K562 (cell line): ENCODE results near the gene OR2V2. TPM values are rescaled to one million over a fixed set of nuclear protein-coding genes. Genes with fewer than 3 reads are reported as not detected.
A peak's percentile ranks its signal among the peaks of the same experiment; 100 is the strongest.

Source experiments
- CTBP1 ChIP-seq: fragments of 450-650 bp; IDR thresholded peaks from 2 replicates; pipeline ENCODE4 v1.6.1; 2016; ENCODE audit warnings: borderline replicate concordance
- EHMT2 ChIP-seq: fragments of 450-650 bp; IDR thresholded peaks from 2 replicates; pipeline ENCODE4 v1.6.1; 2018; ENCODE audit warnings: antibody characterized with exemption
- HDAC1 ChIP-seq, 2 experiments: fragments of 450-650 bp; IDR thresholded peaks; 2 replicates each; pipeline ENCODE4 v1.6.1; 2016 to 2017; ENCODE audit warnings: inconsistent platforms in 1 of 2, mild to moderate bottlenecking in 1 of 2, moderate library complexity in 1 of 2
- HDAC3 ChIP-seq: fragments of 450-650 bp; IDR thresholded peaks from 2 replicates; pipeline ENCODE4 v1.6.1; 2018; ENCODE audit warnings: borderline replicate concordance, mild to moderate bottlenecking, moderate library complexity; ENCODE audit not compliant: partially characterized antibody
- HLTF ChIP-seq: fragments of 450-650 bp; IDR thresholded peaks from 2 replicates; pipeline ENCODE4 v1.6.1; 2016
- KDM1A ChIP-seq, 2 experiments: fragments of 450-650 bp; IDR thresholded peaks; 2 replicates each; pipeline ENCODE4 v1.6.1; 2016; ENCODE audit warnings: mild to moderate bottlenecking in 2 of 2
- L3MBTL2 ChIP-seq: fragments of 450-650 bp; IDR thresholded peaks from 2 replicates; pipeline ENCODE4 v1.6.1; 2016; ENCODE audit warnings: mild to moderate bottlenecking, moderate library complexity
- NFYB ChIP-seq: IDR thresholded peaks from 2 replicates; pipeline ENCODE4 v1.6.1; 2011; ENCODE audit warnings: mild to moderate bottlenecking, moderate library complexity; ENCODE audit not compliant: insufficient read length; ENCODE audit errors: extremely low read depth
- SMAD1 ChIP-seq: fragments of 150-350 bp; IDR thresholded peaks from 2 replicates; pipeline ENCODE4 v1.6.1; 2014; ENCODE audit warnings: low read length, low read depth; ENCODE audit not compliant: partially characterized antibody
- TAF7 ChIP-seq: fragments of 450-650 bp; IDR thresholded peaks from 2 replicates; pipeline ENCODE4 v1.6.1; 2016; ENCODE audit warnings: missing genetic modification characterization, missing compliant biosample characterization
- ZNF717 ChIP-seq: fragments of 250-450 bp; sonication (Bioruptor Pico); IDR thresholded peaks from 2 replicates; pipeline ENCODE4 v1.5.0; 2021
- polyA plus RNA-seq, 8 experiments: library from polyadenylated mRNA; depleted of rRNA in 4 of 8; stranded (reverse) in 5 of 8; unstranded in 3 of 8; fragments of >200 nt; fragmentation: Nextera tagmentation in 2 of 8; fragmentation: Illumina TruSeq in 1 of 8; extraction: Ambion mirVana in 2 of 8; extraction: Trizol in 1 of 8; gene quantifications; 2 replicates each; pipeline versions ENCODE4 v1.2.1 to v1.2.3, GENCODE V29; 2011 to 2014; ENCODE audit warnings: inconsistent platforms in 1 of 8, missing spikeins in 1 of 8
- total RNA-seq, 7 experiments: library from RNA; depleted of rRNA in 6 of 7; stranded (reverse); fragments of >200 nt in 6 of 7; fragmentation: Illumina TruSeq in 2 of 7; extraction: Trizol in 2 of 7; gene quantifications; 2 replicates each; pipeline versions ENCODE4 v1.2.1 to v1.2.3, GENCODE V29; 2011 to 2021; ENCODE audit warnings: low replicate concordance in 1 of 7
- TF ChIP-seq, protein P1 (sequence below): sonication (generic); formaldehyde crosslinking; IDR thresholded peaks from 2 replicates; pipeline ENCODE4 v1.8.0; 2022; ENCODE audit warnings: mild to moderate bottlenecking, missing genetic modification reagents
- TF ChIP-seq, protein P2 (sequence below), 3 experiments: IDR thresholded peaks in 2 of 3; conservative IDR thresholded peaks in 1 of 3; 2 replicates each; pipeline ENCODE4 v1.5.1; 2011 to 2012; ENCODE audit warnings: low read length in 3 of 3, mild to moderate bottlenecking in 3 of 3, control low read depth in 2 of 3, improper control_type of control experiment in 1 of 3, inconsistent platforms in 1 of 3, low read depth in 1 of 3, mixed read lengths in 1 of 3, moderate library complexity in 1 of 3; ENCODE audit not compliant: insufficient read depth in 2 of 3
- TF ChIP-seq, protein P3 (sequence below), 2 experiments: IDR thresholded peaks; 2 replicates each; pipeline ENCODE4 v1.6.1; 2012; ENCODE audit warnings: improper control_type of control experiment in 2 of 2, low read depth in 2 of 2, low read length in 2 of 2, borderline replicate concordance in 1 of 2

OR2V2 gene
- total and polyA plus RNA-seq, 9 of the 15 experiments (the other 6 are each of a cell fraction or from before 2014, with no cell fraction given), result 0.01 TPM; not detected in 8

- no peak for TF ChIP-seq NFYB
- no peak for TF ChIP-seq L3MBTL2
- TF ChIP-seq ZNF717 (CRISPR knock-in tag), result no peak
- TF ChIP-seq HLTF, result no peak
- 0 out of 4 replicates have a peak, but pooled peaks of 1 of the 2 experiments have one; percentile 15 for TF ChIP-seq HDAC1 (IDR thresholded peaks at IDR 0.05)
- TF ChIP-seq, protein P1, sequence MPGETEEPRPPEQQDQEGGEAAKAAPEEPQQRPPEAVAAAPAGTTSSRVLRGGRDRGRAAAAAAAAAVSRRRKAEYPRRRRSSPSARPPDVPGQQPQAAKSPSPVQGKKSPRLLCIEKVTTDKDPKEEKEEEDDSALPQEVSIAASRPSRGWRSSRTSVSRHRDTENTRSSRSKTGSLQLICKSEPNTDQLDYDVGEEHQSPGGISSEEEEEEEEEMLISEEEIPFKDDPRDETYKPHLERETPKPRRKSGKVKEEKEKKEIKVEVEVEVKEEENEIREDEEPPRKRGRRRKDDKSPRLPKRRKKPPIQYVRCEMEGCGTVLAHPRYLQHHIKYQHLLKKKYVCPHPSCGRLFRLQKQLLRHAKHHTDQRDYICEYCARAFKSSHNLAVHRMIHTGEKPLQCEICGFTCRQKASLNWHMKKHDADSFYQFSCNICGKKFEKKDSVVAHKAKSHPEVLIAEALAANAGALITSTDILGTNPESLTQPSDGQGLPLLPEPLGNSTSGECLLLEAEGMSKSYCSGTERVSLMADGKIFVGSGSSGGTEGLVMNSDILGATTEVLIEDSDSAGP, result no peak
- peak; percentile 26; the same call in 1 of the 2 replicates for TF ChIP-seq CTBP1
- TF ChIP-seq TAF7 (tag), result no peak
- TF ChIP-seq, protein P2, sequence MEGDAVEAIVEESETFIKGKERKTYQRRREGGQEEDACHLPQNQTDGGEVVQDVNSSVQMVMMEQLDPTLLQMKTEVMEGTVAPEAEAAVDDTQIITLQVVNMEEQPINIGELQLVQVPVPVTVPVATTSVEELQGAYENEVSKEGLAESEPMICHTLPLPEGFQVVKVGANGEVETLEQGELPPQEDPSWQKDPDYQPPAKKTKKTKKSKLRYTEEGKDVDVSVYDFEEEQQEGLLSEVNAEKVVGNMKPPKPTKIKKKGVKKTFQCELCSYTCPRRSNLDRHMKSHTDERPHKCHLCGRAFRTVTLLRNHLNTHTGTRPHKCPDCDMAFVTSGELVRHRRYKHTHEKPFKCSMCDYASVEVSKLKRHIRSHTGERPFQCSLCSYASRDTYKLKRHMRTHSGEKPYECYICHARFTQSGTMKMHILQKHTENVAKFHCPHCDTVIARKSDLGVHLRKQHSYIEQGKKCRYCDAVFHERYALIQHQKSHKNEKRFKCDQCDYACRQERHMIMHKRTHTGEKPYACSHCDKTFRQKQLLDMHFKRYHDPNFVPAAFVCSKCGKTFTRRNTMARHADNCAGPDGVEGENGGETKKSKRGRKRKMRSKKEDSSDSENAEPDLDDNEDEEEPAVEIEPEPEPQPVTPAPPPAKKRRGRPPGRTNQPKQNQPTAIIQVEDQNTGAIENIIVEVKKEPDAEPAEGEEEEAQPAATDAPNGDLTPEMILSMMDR (IDR thresholded peaks at IDR 0.05 in 2 of 3, conservative IDR thresholded peaks at IDR 0.05 in 1 of 3; ENCODE audit: insufficient read depth in 2 of 3, low read depth in 1 of 3, low read length in 3 of 3), result peak; percentile 71 to 77 (median 73)
- no peak for TF ChIP-seq KDM1A (IDR thresholded peaks at IDR 0.05)
- TF ChIP-seq, protein P3, sequence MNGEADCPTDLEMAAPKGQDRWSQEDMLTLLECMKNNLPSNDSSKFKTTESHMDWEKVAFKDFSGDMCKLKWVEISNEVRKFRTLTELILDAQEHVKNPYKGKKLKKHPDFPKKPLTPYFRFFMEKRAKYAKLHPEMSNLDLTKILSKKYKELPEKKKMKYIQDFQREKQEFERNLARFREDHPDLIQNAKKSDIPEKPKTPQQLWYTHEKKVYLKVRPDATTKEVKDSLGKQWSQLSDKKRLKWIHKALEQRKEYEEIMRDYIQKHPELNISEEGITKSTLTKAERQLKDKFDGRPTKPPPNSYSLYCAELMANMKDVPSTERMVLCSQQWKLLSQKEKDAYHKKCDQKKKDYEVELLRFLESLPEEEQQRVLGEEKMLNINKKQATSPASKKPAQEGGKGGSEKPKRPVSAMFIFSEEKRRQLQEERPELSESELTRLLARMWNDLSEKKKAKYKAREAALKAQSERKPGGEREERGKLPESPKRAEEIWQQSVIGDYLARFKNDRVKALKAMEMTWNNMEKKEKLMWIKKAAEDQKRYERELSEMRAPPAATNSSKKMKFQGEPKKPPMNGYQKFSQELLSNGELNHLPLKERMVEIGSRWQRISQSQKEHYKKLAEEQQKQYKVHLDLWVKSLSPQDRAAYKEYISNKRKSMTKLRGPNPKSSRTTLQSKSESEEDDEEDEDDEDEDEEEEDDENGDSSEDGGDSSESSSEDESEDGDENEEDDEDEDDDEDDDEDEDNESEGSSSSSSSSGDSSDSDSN (IDR thresholded peaks at IDR 0.05; ENCODE audit: borderline replicate concordance in 1 of 2, low read depth in 2 of 2, low read length in 2 of 2), result no peak
- no peak for TF ChIP-seq HDAC3
- no peak for TF ChIP-seq SMAD1
- no peak for TF ChIP-seq EHMT2
Measured at GRCh38 chr5:181167814-181168488, 20.6 kb downstream of the OR2V2 start (continued).
